ENCODE results near the gene HDAC2.
A peak's percentile ranks its signal among the peaks of the same experiment; 100 is the strongest.
"Not testable (repeated sequence)": the region's sequence is repeated elsewhere in the genome, so short reads cannot be mapped to it uniquely, and the experiment has no call there.

The HDAC2 gene

GRCh38 chr6:113971741-113972140, 793 bp upstream of the HDAC2 start:
- no peak for DNase-seq (ENCODE audit: low read depth)

DNA sequence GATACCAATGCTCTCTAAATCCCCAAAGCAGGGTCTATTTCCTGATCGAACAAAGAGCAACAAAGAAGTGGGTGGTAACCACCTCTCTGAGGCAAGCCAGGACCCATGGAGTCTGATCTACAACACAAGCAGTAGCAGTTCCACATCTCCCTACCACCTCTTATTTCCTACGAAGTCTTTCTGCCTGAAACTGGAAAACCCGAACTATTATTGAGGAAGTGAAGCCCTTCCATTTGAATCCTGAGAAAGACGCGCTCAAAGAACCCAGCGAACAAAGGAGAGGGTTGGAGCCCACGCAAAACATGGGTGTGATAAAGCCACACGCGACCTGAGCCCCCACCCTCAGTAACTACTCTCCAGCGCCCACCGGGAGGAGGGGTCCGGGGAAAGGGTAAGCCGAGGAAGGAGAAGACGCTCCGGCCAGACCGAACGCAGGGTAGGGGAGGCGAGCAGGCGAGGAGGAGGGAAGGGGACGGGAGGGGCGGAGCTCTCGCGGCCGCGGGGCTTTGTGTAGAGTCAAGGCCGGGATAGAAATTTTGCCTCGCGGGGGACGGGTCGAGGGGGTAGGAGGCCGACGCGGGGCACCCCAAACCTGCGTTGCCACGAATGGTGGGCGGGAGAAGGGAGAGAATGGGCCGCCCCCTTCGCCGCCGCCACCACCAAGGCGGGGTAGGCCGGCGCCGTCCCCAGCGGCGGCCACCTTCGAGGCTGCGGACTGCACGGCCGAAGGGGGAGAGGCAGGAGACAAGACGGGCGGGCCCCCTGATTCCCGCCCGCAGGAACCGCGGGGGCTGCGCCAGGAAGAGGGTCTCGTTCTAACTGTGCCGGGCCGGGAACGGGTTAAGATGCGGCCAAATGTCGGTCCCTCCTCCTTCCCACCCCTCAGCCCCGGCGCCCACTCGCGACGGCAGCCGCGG, 802 bp downstream of the HDAC2 start:
- no peak for DNase-seq (ENCODE audit: low read depth)

- DNase-seq (ENCODE audit: low read depth) = no peak
Observed at GRCh38 chr6:113968472-113968871, 2.5 kb downstream of the HDAC2 start.

DNA sequence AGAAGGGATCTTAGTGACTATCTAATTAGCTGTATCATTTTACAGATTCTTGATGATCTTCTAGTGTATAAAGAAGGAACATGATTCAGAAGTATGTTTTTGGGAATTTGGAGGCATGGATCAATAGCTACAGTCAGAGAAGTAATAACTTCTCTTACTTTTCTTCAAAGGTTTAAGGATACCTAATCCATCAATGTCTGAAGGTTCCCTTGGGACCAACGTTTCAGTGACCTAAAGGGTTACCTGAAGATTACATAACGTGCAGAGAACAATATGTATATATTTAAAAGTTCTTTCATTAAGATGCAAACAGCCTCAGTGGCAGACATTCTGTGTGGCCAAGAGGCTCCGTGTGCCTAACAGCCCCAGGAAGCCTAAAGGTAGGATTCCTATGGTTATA, 3.2 kb downstream of the HDAC2 start:
- DNase-seq (ENCODE audit: low read depth) = no peak

DNA sequence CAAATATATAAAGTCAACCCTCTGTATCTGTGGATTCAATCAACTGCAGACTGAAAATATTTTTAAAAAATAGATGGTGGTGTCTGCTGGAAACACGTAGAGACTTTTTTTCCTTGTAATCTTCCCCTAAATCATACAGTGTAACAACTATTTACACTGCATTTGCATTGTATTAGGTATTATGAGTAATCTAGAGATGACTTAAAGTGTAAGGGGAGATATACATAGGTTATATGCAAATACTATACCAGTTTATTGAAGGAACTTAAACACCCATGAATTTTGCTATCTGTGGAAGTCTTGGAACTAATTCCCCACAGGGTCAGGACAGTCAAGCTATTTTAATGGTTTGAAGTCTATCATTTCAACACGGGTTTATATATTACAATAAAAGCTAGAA, 10.2 kb downstream of the HDAC2 start:
- no peak for DNase-seq (ENCODE audit: low read depth)

GRCh38 chr6:113959235-113959634, 11.7 kb downstream of the HDAC2 start:
- no peak for DNase-seq (ENCODE audit: low read depth)

GRCh38 chr6:113954653-113955052, 16.3 kb downstream of the HDAC2 start:
- no peak for DNase-seq (ENCODE audit: low read depth)

DNA sequence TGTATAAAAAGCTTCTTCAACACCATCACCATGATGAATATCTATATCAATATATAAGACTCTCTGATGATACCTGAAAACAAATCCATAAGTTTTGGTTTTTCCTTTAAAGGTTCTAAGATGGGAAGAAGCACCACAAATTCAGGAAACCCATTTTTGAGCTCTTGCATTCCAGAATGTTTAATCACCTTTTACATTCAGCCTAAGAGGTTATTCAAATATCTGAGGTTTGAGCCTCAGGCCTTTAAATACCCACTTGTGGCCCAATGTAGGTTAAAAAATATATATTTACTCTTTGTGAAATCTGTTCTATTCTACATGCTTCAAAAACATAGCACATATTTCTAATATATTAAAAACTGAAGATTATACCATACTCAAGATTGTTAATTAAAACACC, 17.6 kb downstream of the HDAC2 start:
- DNase-seq (ENCODE audit: low read depth) = no peak

DNA sequence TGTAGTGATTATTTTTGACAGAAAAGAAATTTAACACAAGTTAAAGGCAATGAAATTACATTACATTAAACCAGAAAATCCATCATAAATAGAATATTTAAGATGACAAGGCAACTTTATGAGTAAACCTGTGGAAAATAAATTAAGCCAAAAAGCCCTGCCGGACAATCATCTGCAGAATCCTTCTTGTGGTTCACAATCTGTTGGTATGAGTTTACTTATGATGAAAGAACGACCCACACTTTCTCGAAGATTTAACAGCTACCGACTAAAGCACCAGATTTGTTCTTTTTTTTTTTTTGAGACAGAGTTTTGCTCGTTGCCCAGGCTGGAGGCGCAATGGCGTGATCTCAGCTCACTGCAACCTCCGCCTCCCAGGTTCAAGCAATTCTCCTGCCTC, 21.4 kb downstream of the HDAC2 start:
- DNase-seq (ENCODE audit: low read depth) = no peak

DNA sequence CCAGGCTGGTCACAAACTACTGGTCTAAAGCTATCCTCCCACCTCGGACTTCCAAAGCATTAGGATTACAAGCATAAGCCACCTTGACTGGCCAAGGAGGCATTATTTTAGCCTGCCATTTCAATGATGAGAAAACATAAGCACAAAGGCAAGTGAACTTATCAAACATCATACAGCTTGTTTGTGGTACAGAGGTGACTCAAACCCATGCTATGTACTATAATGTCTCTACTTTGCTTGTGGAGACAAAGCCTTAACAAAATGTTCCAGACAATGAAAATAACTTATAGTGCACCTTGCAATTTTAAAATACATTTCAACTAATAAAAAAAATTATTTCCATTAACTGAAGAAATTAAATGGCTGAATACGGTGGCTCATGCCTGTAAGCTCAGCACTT, 26.2 kb downstream of the HDAC2 start:
- no peak for DNase-seq (ENCODE audit: low read depth)

- no peak for DNase-seq (ENCODE audit: low read depth)
Observed at GRCh38 chr6:113939825-113940224, 31.1 kb downstream of the HDAC2 start.

DNA sequence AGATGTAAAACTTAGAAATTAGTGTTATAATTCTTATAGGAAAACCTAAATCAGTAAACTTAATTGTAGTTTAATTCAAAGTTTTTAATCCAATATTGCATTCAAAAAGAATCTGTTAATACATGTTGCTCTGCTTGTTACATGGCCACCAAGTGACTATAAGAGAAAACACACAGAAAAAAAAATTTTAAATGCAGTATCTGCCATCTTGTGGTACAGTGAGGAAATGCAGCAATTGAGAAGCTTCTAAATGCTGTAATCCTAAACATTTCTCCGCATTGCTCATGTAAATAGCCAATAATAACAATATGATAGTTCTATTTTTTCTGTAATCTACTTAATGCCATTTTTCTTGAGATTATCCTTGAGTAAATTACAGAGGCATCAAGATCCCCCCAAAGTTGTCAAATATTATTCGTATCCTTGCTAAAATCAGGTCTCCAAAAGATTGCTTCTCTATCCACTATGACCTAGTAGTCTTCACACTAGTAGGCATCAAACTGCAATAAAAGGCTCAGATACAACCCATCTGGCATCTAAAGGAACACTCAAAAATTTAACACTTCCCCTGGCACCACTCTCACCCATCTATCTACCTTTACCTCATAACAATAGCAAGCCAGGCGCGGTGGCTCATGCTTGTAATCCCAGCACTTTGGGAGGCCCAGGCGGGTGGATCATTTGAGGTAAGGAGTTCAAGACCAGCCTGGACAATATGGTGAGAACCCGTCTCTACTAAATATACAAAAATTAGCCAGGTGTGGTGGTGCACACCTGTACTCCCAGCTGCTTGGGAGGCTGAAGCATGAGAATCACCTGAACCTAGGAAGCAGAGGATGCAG, 34.6 kb downstream of the HDAC2 start:
- DNase-seq (ENCODE audit: low read depth) = peak; percentile 41

DNA sequence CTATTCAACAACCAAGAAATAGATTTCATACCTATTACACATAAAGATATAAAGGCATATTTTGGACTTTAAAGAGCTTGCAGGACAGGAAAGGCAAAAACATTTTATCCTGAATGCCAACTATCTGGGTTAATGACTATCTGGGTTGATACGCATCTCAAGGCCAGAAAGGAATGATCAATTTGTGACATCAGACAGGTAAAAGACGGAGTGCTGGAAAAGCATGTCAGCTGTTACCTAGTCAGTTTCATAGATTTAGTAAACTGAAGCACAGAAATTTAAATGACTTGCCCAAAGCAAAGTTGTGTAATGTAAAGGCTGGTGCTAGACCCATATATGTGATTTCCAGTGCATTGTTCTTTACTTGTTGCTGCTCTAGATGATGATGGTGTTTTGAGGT, 36.8 kb downstream of the HDAC2 start:
- DNase-seq (ENCODE audit: low read depth) = no peak

- not testable (repeated sequence) for DNase-seq (ENCODE audit: low read depth)
Observed at GRCh38 chr6:113931907-113932306, 39.0 kb downstream of the HDAC2 start.

DNA sequence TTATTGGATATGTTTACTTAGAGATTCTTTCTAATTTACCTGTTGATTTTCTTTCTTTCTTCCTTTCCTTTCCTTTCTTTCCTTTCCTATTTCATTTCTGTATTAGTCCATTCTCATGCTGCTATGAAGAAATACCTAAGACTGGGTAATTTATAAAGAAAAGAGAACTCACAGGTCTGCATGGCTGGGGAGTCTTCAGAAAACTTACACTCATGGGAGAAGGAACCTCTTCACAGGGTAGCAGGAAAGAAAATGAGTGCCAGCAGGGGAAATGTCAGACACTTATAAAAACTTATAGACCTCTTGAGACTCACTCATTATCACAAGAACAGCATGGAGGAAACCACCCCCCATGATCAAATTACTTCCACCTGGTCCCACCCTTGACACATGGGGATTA, 40.8 kb downstream of the HDAC2 start:
- no peak for DNase-seq (ENCODE audit: low read depth)

- DNase-seq (ENCODE audit: low read depth) = no peak
Observed at GRCh38 chr6:113927001-113927400, 43.9 kb downstream of the HDAC2 start.

DNA sequence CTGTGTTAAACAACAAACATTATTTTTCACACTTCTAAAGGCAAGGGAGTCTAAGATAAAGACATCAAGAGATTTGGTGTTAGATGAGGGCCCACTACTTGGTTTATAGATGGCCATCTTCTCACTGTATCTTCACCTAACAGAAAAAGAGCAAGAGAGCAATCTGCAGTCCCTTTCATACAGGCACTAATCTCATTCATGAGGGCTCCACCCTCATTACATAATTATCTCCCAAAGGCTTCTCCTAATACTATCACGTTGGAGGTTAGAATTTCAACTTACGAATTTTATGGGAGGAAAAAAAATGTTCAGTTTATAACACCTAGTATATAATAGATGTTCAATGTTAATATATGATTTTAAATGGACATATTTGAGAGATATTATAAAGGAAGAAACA, 45.6 kb downstream of the HDAC2 start:
- no peak for DNase-seq (ENCODE audit: low read depth)

- no peak for DNase-seq (ENCODE audit: low read depth)
Observed at GRCh38 chr6:113924312-113924723, 46.6 kb downstream of the HDAC2 start.

DNA sequence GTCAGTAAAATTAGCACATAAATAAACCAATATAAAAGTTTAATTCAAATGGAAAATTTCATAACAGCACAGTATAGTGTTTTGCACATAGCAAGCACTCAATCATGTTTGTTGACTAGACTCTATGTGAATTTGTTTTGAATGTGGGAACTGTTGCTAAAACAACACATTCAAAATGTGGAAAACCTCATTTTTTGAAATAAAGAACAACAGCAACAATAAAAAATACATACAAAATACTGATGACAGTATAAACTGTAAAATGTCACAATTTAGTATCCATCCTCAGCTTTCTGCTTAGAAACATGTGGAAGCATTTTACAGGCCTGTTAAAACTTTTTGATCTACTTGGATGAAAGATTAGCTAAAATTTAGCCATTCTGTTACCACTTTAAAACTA, 47.4 kb downstream of the HDAC2 start:
- no peak for DNase-seq (ENCODE audit: low read depth)

- DNase-seq (ENCODE audit: low read depth) = no peak
Observed at GRCh38 chr6:113921299-113921904, 49.5 kb downstream of the HDAC2 start.

DNA sequence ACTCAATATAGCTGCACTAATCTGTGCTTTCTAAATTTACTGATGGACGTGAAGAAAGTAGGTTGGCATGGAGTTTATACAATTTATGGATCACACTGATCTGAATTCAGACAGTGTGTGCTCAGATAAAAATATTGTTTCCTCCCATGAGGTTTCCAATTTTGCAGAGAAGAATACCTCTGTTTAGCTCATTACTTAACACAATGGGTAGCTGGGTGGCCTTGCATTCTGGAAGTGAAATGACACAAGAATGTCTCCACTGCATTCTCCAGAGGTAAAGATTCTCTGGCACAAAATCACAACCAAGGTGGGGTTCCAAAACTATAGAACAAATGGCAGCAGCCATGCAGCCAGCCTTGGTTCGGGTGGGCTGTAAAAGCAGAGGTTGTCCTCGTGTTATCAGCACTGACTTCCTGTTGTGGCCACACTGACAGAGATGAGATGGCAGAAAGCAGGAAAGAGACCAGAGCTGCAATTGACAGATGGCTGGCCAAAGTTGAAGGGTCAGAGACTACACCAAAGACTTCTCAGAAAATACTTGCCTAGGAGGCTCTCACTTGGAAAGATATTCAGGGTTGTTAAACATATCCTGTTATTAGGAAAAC, 50.2 kb downstream of the HDAC2 start:
- no peak for DNase-seq (ENCODE audit: low read depth)

DNA sequence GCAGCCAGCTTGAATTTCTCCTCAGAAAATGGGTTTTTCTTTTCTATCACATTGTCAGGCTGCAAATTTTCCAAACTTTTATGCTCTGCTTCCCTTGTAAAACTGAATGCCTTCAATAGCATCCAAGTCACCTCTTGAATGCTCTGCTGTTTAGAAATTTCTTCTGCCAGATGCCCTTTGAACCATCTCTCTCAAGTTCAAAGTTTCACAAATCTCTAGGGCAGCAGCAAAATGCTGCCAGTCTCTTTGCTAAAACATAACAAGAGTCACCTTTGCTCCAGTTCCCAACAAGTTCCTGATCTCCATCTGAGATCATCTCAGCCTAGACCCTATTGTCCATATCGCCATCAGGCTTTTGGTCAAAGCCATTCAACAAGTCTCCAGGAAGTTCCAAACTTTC, 60.7 kb downstream of the HDAC2 start:
- DNase-seq (ENCODE audit: low read depth) = not testable (repeated sequence)

Data from GM04504 (cell line).